Activated CD4-positive, CD25-positive, alpha-beta regulatory T cell treated with anti-CD3 and anti-CD28 coated beads, Interleukin-2, amount 50 U/mL, for 16 hours (primary cell): ENCODE data around the gene ERBB4.
"Not testable (repeated sequence)": the region's sequence is repeated elsewhere in the genome, so short reads cannot be mapped to it uniquely, and the experiment has no call there.

Experiments
- DNase-seq: peaks from one replicate; pipeline ENCODE4 v3.0.0-alpha.2; 2020; ENCODE audit warnings: low read depth, low spot score

Gene ERBB4

DNA sequence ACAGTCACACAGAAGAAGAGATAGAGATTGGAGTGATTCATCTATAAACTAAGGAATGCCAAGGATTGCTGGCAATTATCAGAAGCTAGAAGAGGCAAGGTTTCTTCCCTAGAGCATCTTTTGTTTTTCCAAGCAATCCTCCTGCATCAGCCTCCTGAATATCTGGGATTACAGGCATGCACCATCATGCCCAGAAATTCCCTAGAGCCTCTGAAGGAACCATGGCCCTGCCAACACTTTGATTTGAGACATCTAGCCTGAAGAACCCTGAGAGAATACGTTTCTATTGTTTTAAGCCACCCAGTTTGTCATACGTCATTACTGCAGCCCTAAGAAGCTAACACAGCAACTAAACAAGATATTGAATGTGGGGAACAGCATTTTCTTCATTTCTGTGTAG, 525.0 kb downstream of the ERBB4 start:
- no peak for DNase-seq

DNA sequence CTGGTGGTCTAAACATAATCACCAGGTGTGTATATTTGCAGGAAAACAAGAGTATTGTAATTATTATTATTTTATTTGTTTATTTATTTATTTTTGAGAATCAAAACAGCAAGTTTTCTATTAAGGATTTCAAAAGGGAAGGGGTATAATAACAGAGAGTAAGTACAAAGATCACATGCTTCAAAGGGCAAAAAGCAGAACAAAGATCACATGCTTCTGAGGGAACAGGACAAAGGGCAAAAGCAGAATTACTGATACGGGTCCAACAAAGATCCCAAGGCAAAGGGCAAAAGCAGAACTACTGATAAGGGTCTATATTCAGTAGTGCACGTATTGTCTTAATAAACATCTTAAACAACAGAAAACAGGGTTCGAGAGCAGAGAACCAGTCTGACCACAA, 528.3 kb downstream of the ERBB4 start:
- not testable (repeated sequence) for DNase-seq

DNA sequence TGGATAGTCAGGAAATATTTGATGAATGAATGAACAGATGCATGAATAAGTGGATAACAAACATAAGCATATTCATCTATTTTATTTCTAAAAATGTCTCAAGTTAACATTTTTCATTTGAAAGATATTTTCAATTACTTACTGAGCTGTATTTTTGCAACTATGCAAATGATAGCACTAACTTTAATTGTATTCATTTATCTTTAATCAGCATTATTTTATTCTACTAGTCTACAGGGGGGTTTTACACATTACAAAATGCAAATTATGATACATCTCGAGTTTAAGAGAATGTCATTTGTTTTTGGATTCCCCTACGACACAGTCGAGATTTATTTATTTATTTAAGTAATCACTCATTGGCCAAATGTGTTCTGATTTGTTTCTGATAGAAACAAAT, 530.6 kb downstream of the ERBB4 start:
- no peak for DNase-seq

DNA sequence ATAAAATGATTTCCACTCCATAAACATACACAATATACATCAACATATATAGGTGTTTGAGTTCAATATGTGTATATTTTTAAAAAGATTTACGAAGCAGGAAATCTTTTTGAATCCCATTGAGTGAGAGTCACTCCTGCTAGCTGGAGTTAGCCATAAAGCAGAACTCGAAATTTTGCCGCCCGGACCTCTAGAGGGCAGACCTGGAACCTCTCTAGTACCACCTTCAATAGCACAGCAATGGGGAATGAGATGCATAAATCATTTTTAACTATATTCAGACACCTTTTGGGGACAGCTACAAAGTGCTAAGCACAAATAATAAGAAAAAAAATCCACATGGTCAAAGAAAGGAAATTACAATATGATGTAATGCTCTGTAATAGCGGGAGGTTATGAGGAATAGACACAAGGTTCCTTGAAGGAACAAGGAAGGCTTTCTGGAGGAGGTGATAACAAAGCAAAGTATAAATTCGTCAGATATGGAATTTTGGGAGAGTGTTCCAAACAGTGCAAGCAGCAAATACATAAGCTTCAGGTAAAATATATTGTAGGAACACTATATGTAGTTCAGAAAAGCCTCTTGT, 533.4 kb downstream of the ERBB4 start:
- no peak for DNase-seq

DNA sequence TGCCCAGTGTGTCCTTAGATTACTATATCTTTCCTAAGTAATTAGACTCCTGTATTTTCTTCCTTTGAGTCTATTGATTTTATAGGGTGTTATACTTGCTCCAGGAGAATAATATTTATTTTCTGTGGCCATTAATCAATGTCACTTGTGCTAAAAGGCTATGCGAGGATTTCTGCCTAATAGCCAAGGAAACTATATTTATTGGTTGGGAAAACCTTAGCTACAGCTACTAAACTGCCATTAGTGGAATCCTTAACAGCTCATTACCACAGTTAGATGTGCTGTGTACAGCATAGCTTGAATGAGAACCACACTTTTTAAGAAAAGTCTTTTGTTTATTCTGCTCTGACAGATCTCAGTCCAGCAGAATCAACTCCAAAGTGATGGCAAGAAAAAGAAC, 537.3 kb downstream of the ERBB4 start:
- no peak for DNase-seq

DNA sequence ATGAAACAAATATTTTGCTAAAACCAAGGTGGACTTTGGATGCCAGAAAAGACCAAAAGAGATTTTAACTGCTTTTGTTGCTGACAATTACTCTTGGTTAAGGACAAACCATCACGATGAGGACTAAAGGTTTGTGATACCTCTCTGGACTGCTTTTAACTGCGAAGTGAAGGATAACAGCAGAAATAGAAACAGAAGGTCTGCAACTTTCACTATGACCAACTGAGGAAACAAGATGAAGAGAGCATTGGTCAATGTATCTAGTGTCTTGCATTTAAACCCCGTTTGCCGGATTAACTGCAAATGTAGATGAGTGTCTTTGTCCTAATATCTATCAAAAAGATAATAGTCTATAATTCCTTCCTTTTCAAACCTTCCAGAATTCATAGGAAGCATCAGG, 541.7 kb downstream of the ERBB4 start:
- no peak for DNase-seq

DNA sequence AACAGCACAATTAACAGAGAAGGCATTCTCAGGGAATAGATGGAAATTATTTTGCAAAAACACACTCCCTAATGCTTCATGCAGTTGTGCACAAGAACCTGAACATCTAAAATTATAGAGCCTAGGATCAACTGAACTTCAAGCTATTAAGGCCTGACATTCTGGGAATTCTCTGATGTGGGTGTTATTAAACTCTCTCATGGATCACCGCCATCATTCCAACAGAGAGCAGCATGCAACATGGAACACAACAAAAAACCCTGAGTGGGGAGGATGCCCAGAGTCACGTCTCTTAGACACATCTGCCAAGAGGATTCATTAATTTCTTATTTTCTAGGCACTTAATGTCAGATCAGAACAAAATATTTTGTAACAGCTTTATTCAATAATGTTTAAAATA, 543.8 kb downstream of the ERBB4 start:
- no peak for DNase-seq

DNA sequence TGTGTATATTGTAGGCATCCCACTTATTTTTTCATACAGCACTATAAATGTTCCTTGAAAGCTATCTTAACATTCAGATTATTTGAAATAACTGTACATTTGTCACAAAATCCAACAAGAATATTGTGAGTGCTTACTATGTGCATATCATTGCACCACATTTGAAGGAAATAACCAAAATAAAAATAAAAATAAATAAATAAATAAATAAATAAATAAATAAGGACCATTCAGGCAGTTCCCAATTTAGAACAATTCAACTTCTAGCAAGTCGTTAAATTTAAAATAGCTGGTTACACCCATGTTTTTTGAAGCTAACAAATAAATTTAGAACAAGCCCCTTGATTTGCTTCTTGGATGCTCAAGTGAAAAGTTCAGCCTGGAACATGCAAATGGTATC, 548.3 kb downstream of the ERBB4 start:
- no peak for DNase-seq

DNA sequence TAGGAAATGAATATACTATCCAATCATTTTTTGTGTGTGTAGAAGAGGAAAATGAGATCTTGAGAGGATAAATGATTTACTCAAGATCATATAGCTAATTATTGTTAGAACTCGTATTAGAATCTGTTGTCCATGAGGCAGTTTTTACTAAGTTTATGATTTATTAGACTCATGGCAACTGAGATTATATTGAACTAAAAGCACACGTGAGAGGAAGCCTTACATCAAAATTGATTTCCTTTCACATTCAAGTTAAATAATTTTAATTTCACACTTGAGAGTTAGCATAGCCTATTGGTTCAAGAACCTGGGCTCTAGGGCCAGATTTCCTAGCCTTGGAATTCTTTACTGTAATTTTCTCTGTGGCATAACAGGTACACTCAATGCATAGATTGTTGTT, 552.3 kb downstream of the ERBB4 start:
- DNase-seq = no peak

DNA sequence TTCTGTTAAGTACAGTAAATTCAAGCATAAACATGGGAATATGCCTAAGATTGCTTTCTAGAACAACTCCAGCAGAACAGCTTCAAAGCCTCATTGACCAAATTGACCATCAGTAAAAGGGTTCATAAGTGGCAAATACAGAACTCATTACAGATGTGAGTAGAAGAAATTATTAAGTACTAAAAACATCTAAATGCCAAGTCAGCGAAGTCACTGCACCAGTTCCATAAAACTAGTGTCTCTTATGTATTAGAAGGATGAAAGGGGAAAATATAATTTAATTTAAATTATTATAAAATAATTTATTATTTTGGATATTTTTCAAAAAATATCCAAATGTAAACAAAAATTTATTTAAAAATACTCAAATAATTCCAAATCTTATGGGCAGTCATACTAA, 553.2 kb downstream of the ERBB4 start:
- DNase-seq = no peak

DNA sequence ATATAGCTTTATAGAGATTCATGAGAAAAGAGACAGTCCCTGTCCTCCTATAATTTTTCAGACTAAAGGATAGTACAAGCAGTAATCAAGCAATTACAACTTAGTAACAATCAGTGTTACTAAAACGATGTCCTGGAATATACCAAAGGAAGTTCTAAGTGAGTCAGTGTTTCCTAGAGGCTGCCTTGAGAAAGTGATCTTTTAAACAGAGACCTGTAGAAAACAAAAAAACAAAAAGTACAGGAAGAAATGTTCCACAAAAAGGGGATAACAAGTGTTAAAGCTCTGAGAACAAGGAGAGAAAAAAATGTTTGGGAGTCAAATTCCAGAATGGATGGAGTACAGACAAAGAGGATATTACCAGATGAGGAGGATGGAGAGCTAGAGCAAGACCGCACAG, 556.4 kb downstream of the ERBB4 start:
- no peak for DNase-seq

DNA sequence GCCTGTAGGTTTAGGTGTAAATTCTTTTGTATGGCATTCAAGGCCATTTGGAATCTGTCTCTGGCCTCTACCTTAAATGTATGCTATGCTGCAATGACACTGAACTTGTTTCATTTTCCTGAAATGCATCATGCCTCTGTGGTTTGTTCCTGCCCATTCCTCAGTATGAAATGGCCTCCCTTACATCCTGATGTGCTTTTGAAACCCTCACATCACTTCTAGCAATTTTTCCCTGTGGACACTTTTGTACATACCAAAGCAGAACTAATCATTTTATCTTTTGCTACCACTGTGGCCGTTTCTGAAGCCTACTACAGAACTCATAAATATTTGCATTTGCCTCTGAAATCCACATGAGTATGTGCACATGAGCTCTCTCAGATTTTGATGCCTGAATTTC, 557.2 kb downstream of the ERBB4 start:
- no peak for DNase-seq

DNA sequence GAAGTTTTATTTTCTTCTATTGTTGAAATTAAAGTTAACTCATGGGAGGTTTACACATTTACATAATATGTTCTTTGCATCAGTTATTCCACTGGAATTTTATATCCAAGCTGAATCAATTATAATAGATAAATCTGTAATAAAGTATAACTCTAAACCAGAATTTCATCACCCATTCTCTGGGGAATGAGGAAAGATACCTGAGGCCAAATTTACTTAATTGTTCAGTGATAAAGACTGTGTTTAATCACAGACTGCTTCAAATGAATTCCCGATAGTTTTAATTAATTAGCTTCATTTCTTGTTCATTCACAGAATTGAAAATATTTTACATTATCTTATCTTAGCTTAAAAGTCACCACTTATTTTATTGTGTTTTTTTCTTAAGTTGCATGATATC, 562.5 kb downstream of the ERBB4 start:
- no peak for DNase-seq

DNA sequence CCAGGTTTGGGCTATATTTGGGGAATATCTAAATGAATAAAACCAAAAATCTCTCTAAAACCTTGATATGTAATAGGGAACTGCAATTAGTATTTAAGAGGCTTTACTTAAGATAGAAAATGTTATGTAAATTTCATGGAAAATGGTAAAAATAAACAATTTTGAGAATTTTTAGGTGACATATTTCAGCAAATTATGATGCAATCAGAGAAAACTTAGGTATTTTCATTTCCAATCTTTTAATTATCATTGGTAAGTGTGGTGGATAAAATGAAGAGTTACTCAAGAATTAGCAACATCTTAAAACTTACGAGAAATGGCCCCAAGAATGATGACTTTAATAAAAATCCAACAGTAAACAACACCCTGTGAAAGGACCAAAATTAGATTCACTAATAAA, 571.4 kb downstream of the ERBB4 start:
- no peak for DNase-seq

DNA sequence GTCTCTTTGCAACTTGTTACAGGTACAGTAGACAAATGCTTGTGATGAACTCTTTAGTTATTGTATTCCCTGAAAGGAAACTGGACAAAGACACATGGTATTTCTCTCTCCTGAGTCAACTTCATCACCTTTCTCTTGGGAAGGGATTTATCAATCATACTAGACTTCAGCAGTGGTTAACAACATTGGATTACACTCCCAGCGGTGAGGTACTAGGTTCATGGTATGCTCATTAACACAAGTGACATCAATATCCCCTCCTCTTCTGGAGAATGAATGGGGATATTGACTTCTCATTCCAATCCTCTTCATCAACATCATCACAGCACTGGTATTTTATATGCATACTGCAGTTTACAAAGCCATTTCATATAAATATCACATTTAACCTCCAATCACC, 574.6 kb downstream of the ERBB4 start:
- no peak for DNase-seq

DNA sequence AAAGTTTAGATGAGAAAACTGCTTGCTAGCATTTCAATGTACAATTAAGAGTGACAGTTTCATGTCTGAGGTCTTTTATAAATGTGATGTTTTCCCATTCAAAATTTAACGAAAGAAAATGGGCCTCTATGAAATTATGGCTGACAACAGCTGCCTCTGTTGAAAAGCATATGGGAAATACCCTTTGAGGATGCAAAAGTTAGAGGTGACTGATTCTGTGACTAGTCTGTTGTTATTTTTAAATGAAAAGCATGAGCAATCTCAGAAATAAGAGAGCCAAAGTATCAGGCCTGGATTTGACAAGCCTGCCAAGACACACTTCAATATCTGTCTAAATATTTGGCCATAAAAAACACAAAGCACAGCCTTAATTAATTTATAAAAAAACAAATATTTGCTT, 580.8 kb downstream of the ERBB4 start:
- no peak for DNase-seq

DNA sequence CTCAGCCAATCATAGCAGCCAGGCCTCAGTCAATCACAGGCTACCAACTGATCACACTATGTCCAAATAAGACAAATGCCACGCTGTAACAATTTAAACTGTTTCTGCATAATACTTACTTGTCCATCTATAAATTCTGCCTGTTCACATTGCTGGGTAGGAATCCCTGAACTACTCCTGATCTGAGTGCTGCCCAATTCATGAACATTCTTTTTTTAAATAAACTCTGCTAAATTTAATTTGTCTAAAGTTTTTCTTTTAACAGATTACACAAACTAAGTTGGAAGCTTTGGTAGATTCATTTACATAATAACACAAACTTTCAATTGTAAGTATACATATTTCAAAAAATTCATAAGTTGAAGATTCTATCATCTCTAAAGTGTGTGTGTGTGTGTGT, 583.0 kb downstream of the ERBB4 start:
- DNase-seq = no peak

DNA sequence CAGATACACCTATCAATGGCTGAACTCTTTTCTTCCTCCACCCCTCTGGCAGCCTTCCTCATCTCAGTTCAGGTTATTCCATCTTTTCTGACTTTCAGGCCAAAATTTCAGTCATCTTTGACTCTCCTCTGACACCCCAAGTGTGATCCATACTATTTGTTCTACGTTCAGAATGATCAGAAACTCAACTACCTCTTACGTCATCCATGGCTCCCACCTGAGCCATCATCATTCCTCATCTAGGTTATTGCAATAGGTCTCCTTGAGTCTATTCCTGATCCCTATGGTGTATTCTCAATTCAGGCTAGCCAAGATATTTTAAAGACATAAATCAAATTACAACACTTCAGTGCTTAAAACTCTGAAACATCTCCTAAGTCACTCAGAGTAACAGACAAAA, 589.7 kb downstream of the ERBB4 start:
- no peak for DNase-seq

DNA sequence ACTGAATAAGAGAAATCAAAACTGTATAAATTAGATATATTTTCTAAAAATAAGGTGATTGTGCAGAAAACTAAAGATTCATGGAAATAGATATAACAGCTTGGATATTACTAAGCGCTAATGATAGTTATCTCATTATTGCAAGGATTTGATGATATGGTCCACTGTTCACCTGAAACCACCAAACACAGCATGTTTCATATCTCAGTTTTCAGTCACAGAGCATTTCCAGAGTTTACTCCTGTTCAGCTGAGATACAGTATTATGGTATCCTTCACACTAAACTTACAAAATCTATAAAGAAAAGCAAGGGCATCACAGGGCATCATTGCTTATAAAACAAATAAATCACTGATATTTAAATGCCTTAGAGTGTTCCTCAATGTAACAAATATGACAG, 591.6 kb downstream of the ERBB4 start:
- DNase-seq = no peak

DNA sequence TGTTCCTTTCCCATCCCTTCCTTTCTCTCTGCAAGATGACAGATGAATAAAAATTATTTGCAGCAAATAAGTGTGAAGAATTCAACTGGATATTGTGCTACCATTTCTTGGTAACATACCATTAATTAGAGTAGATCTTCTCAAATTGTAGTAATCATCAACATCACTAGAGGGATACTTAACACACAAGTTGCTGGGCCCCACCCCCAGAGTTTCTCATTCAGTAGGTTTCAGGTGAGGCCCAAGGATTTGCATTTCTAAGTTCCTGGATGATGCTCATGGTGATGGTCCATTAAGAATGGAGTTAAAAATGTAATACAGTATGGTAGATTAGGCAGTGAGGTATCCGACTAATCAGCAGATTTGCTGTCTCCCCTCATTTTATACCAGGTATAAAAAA, 594.0 kb downstream of the ERBB4 start:
- no peak for DNase-seq

DNA sequence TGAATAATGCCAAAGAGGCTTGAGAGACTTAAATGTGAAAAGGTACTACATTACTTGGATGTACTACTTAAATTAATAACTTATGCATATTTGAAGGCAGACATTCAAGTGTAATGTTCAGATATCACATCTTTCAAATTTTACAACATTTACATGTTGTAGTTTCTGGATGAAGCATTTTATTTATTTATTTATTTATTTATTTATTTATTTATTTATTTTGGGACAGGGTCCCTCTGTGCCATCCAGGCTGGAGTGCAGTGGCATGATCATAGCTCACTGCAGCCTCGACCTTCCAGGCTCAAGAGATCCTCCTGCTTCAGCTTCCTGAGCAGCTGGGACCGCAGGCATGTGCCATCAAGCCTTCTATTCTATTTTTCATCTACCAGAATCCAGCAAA, 596.4 kb downstream of the ERBB4 start:
- no peak for DNase-seq

DNA sequence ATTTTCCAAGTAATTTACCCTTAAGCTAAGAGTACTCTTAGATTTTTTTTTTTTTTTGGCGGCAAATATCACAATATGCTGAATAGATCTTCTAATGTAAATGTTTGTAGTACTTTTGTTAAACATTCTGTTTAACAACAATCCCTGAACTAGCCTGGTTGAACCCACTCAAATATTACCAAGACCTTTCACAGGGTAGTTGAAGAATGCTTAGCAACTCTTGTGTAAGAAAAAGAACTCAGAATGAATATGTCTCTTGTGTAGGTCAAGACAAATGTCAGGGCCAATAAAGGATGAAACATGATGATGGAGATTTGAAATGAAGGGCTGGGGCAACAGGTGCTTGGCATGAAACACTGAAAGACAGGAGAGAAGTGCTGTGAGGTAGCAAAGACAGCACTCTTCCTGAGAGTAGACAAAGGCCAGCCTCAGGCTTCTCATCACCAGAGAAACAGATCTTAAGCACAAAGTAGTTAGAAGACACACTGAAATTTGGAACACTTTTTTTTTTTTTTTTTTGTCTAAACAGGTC, 597.3 kb downstream of the ERBB4 start:
- no peak for DNase-seq

DNA sequence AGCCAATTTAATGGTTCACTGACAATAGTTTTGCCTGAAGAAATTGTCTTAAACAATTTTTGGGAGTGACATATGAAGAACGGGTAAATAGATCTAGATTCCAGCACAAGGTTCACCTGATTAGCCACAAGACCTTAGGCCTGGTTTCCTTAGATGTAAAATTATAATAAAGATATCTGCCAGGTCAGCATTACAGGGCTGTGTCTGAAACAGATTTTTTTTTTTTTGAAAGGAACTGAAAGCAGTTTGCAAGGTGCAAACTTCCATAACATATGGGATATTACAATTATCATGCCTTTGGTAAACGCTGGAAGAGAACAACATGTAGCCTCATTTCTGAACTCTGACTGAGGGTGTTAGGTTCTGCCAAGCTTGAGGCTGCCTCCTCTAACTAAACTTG, 599.4 kb downstream of the ERBB4 start:
- DNase-seq = no peak

DNA sequence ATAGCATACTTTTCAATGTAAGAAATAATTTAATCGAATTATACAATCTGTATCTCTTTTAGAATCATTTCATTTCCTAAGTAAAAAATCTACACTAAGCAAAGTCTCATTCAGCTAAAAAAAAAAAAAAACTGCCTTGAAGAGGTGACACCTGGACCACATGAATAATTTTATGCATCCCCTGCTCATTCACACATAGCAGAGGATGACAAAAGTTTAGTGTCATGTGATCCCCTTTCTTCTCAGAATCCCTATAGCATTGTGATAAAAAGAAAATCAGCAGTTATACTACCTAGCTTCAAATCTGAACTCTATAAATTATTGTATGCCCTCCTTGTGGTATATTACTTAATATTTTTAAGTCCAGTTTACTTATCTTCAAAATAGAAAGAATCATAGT, 603.8 kb downstream of the ERBB4 start:
- no peak for DNase-seq
